Hematopoietic multipotent progenitor cell (in vitro differentiated cells): ENCODE measurements around the gene TMEM147. TPM values are rescaled to one million over a fixed set of nuclear protein-coding genes. Genes with fewer than 3 reads are reported as not detected.

Experiments used
- total RNA-seq: library from RNA; depleted of rRNA; stranded (reverse); fragments of >200 nt; gene quantifications from one replicate; pipeline ENCODE4 v1.2.3, GENCODE V29; 2012

The TMEM147 gene
- total RNA-seq, 1 donor = 71.9 TPM

Other genes starting within 250 kb of the TMEM147 start
- gene CD22, start 216.4 kb upstream of the TMEM147 start, total RNA-seq = 11.0 TPM
- 0.27 TPM for gene FFAR1, start 197.7 kb upstream of the TMEM147 start, total RNA-seq
- gene FFAR3, start 187.2 kb upstream of the TMEM147 start, total RNA-seq = 0.54 TPM
- not detected for gene GPR42, start 174.6 kb upstream of the TMEM147 start, total RNA-seq
- 0.54 TPM for gene FFAR2, start 97.4 kb upstream of the TMEM147 start, total RNA-seq
- not detected for gene KRTDAP, start 55.2 kb upstream of the TMEM147 start, total RNA-seq
- 1.6 TPM for gene DMKN, start 32.0 kb upstream of the TMEM147 start, total RNA-seq
- not detected for gene SBSN, start 17.3 kb upstream of the TMEM147 start, total RNA-seq
- gene GAPDHS, start 12.2 kb upstream of the TMEM147 start, total RNA-seq = not detected
- not detected for gene ATP4A, start 18.0 kb downstream of the TMEM147 start, total RNA-seq
- not detected for gene PMIS2, start 40.5 kb downstream of the TMEM147 start, total RNA-seq
- 23.4 TPM for gene HAUS5, start 67.1 kb downstream of the TMEM147 start, total RNA-seq
- 47.7 TPM for gene RBM42, start 83.4 kb downstream of the TMEM147 start, total RNA-seq
- 1.1 TPM for gene ETV2, start 96.1 kb downstream of the TMEM147 start, total RNA-seq
- 399 TPM for gene COX6B1, start 102.7 kb downstream of the TMEM147 start, total RNA-seq
- gene UPK1A, start 120.9 kb downstream of the TMEM147 start, total RNA-seq = not detected
- under 0.01 TPM for gene ZBTB32, start 158.9 kb downstream of the TMEM147 start, total RNA-seq
- 28.8 TPM for gene KMT2B, start 172.4 kb downstream of the TMEM147 start, total RNA-seq
- 18.9 TPM for gene IGFLR1, start 196.8 kb downstream of the TMEM147 start, total RNA-seq
- gene U2AF1L4, start 199.8 kb downstream of the TMEM147 start, total RNA-seq = 12.1 TPM
- gene PSENEN, start 200.0 kb downstream of the TMEM147 start, total RNA-seq = 14.3 TPM
- gene LIN37, start 202.9 kb downstream of the TMEM147 start, total RNA-seq = 11.6 TPM
- 0.27 TPM for gene HSPB6, start 211.4 kb downstream of the TMEM147 start, total RNA-seq
- 13.5 TPM for gene PROSER3, start 212.6 kb downstream of the TMEM147 start, total RNA-seq
- 37.2 TPM for gene ARHGAP33, start 229.9 kb downstream of the TMEM147 start, total RNA-seq